GM10266 (cell line): ENCODE results near the gene PCDHGA9.

Experiments used
- DNase-seq: peaks from one replicate; pipeline ENCODE4 v3.0.0; 2012; ENCODE audit errors: extremely low spot score
- CTCF ChIP-seq: IDR thresholded peaks from 2 replicates; pipeline ENCODE4 v1.5.1; 2012; ENCODE audit warnings: mild to moderate bottlenecking, low read depth; ENCODE audit not compliant: control insufficient read depth, insufficient read depth; ENCODE audit errors: missing control alignments

The PCDHGA9 gene

GRCh38 chr5:141360685-141361084 lies 41.9 kb upstream of the PCDHGA9 start:
- no peak for DNase-seq
- no peak for TF ChIP-seq CTCF

GRCh38 chr5:141362719-141363118 lies 39.9 kb upstream of the PCDHGA9 start:
- no peak for TF ChIP-seq CTCF
- DNase-seq = no peak

- no peak for DNase-seq
- TF ChIP-seq CTCF = no peak
Measured at GRCh38 chr5:141363952-141364660, 38.5 kb upstream of the PCDHGA9 start, which contains the start of gene PCDHGA5. TSS of gene PCDHGA5 (plus strand) at chr5:141364162. CDS start at chr5:141364331, 169 bp downstream.

- no peak for TF ChIP-seq CTCF
- no peak for DNase-seq
Measured at GRCh38 chr5:141366016-141366896, 36.3 kb upstream of the PCDHGA9 start.

GRCh38 chr5:141369994-141370848 lies 32.4 kb upstream of the PCDHGA9 start, which contains the start of gene PCDHGB3:
TSS of gene PCDHGB3 (plus strand) at chr5:141370242. CDS start at chr5:141370395, 153 bp downstream.
- peak; percentile 48 for TF ChIP-seq CTCF
- peak; percentile 65 for DNase-seq

GRCh38 chr5:141371572-141372475 lies 30.8 kb upstream of the PCDHGA9 start:
- TF ChIP-seq CTCF = no peak
- no peak for DNase-seq
